Lower leg skin (tissue), 3 donors: ENCODE results near the gene ASPSCR1.

ENCODE experiments used
- CTCF ChIP-seq, 3 donors: fragments of 450-650 bp; IDR thresholded peaks; one replicate each; pipeline ENCODE4 v1.5.1; 2016; ENCODE audit warnings: antibody characterized with exemption in 3 of 3, mild to moderate bottlenecking in 3 of 3, moderate library complexity in 2 of 3
- POLR2A ChIP-seq, 2 donors: fragments of 450-650 bp; IDR thresholded peaks; one replicate each; pipeline ENCODE4 v1.6.1; 2016 to 2017; ENCODE audit warnings: antibody characterized with exemption in 2 of 2, mild to moderate bottlenecking in 1 of 2, moderate library complexity in 1 of 2

- TF ChIP-seq CTCF (IDR thresholded peaks at IDR 0.05) (no peak), POLR2A (IDR thresholded peaks at IDR 0.05) (no peak)
Observed at GRCh38 chr17:82018989-82019689, 41.7 kb downstream of the ASPSCR1 start.
